Esophagus muscularis mucosa (tissue), 4 donors: ENCODE data around the gene ZNF223.

Experiments used
- EP300 ChIP-seq: sonication (generic); formaldehyde crosslinking; IDR thresholded peaks from one replicate; pipeline ENCODE4 v1.6.1; 2017; ENCODE audit warnings: antibody characterized with exemption
- POLR2A ChIP-seq: fragments of 450-650 bp; IDR thresholded peaks from one replicate; pipeline ENCODE4 v1.6.1; 2017; ENCODE audit warnings: antibody characterized with exemption, moderate library complexity, mild to moderate bottlenecking, low read depth
- TF ChIP-seq, protein P1 (sequence below), 3 experiments: fragments of 200-600 bp in 2 of 3; fragments of 450-650 bp in 1 of 3; sonication (generic) in 2 of 3; IDR thresholded peaks; one replicate each; pipeline ENCODE4 v1.5.1; 2017 to 2019; ENCODE audit warnings: antibody characterized with exemption in 3 of 3, mild to moderate bottlenecking in 2 of 3, moderate library complexity in 1 of 3

DNA sequence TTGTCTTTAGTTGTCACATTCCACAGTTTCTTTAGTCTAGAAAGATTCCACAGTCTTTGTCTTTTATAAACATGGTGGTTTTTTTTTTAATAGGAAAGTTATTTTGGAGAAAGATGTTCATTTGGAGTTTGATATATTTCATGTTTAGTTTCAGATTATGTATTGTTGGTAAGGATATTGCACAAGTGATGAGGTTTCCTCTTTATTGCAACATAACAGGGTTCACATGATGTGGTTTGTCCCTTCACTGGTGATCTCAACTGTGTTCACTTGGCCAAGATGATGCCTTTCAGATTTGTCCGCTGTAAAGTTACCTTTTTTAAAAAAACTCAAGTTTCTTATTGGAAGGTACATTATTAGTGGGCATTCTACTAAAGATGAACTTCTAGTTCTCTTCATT lies 45.9 kb upstream of the ZNF223 start:
- TF ChIP-seq, protein P1, sequence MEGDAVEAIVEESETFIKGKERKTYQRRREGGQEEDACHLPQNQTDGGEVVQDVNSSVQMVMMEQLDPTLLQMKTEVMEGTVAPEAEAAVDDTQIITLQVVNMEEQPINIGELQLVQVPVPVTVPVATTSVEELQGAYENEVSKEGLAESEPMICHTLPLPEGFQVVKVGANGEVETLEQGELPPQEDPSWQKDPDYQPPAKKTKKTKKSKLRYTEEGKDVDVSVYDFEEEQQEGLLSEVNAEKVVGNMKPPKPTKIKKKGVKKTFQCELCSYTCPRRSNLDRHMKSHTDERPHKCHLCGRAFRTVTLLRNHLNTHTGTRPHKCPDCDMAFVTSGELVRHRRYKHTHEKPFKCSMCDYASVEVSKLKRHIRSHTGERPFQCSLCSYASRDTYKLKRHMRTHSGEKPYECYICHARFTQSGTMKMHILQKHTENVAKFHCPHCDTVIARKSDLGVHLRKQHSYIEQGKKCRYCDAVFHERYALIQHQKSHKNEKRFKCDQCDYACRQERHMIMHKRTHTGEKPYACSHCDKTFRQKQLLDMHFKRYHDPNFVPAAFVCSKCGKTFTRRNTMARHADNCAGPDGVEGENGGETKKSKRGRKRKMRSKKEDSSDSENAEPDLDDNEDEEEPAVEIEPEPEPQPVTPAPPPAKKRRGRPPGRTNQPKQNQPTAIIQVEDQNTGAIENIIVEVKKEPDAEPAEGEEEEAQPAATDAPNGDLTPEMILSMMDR (IDR thresholded peaks at IDR 0.05) = no peak
- no peak for TF ChIP-seq EP300
- TF ChIP-seq POLR2A = no peak
